Measurements from ENCODE around the gene HEYL.

- TF ChIP-seq CTCF (IDR thresholded peaks at IDR 0.05; ENCODE audit: low read depth, low read length) (no peak), POLR2A (IDR thresholded peaks at IDR 0.05; ENCODE audit: extremely low read depth, insufficient read length) (no peak), MAX (IDR thresholded peaks at IDR 0.05; ENCODE audit: low read depth, low read length) (no peak), MYC (IDR thresholded peaks at IDR 0.05; ENCODE audit: low read depth, low read length) (no peak)
These were observed 31.2 kb upstream of the HEYL start for GRCh38 chr1:39670689-39671088.

Data from NB4 (cell line).